Right lobe of liver (tissue), 6 donors: ENCODE results near the gene ARHGAP8. TPM values are rescaled to one million over a fixed set of nuclear protein-coding genes. Genes with fewer than 3 reads are reported as not detected.

Experiments used
- ATAC-seq, 4 donors: fragments of 200-7000 bp; cut with Tn5 transposase; one replicate each; pipeline ENCODE4 v1.9.1; 2020; ENCODE audit warnings: mild to moderate bottlenecking in 4 of 4, moderate library complexity in 4 of 4
- DNase-seq, 3 donors: peaks; one replicate each; pipeline ENCODE4 v3.0.0-alpha.2; 2020
- H3K27ac ChIP-seq, 3 donors: fragments of 200-600 bp; one replicate each; pipeline ENCODE4 v1.8.0; 2022
- H3K27me3 ChIP-seq, 2 donors: fragments of 200-600 bp; one replicate each; pipeline ENCODE4 v1.8.0; 2022
- H3K36me3 ChIP-seq, 4 donors: fragments of 200-600 bp; sonication (generic) in 1 of 4; one replicate each; pipeline versions ENCODE4 v1.5.1 to v1.8.0; 2017 to 2022; ENCODE audit warnings: control low read depth in 1 of 4
- H3K4me1 ChIP-seq, 4 donors: fragments of 200-600 bp; sonication (generic) in 1 of 4; one replicate each; pipeline versions ENCODE4 v1.5.1 to v1.8.0; 2017 to 2022; ENCODE audit warnings: control low read depth in 1 of 4
- H3K4me3 ChIP-seq, 3 donors: fragments of 200-600 bp; one replicate each; pipeline ENCODE4 v1.8.0; 2022
- H3K9me3 ChIP-seq, 4 donors: fragments of 200-600 bp; sonication (generic) in 1 of 4; one replicate each; pipeline versions ENCODE4 v1.5.1 to v1.8.0; 2017 to 2022; ENCODE audit warnings: control low read depth in 1 of 4
- CTCF ChIP-seq, 4 donors: fragments of 200-600 bp in 3 of 4; fragments of 450-650 bp in 1 of 4; IDR thresholded peaks; one replicate each; pipeline versions ENCODE4 v1.5.1 to v1.8.0; 2016 to 2022; ENCODE audit warnings: antibody characterized with exemption in 4 of 4, mild to moderate bottlenecking in 2 of 4
- POLR2A ChIP-seq: fragments of 450-650 bp; IDR thresholded peaks from one replicate; pipeline ENCODE4 v1.6.1; 2017; ENCODE audit warnings: antibody characterized with exemption, mild to moderate bottlenecking
- WGBS: methylation state at CpG from one replicate; pipeline ENCODE4 v1.1.6; 2018; ENCODE audit warnings: low coverage, low lambda C conversion rate; ENCODE audit not compliant: insufficient coverage; ENCODE audit errors: missing lambda C conversion rate; 5-methylcytosine and 5-hydroxymethylcytosine counted together
- intact Hi-C, 2 donors: fragments of 100-400 bp; cut with DNase I; formaldehyde crosslinking; loops; one replicate each; pipeline versions ENCODE4 v1.11.2 to v1.14.1; 2022
- total RNA-seq, 6 experiments: library from RNA; depleted of rRNA in 2 of 6; stranded (reverse); fragments of >200 nt in 2 of 6; fragmentation: NEBNext Ultra II Directional in 3 of 6; extraction: Animal tissue kit (Norgen Biotek cat#: 25700) in 3 of 6; gene quantifications; one replicate each; pipeline versions ENCODE4 v1.1.0 to v1.2.4, GENCODE V29; 2016 to 2023
- donor health status: DM: no; HTN: yes; CAD: no.
- donor health status: DM: no; HTN: no; CAD: no.
- donor health status: DM: no; HTN: no; CAD: no.
- donor health status: DM: no; HTN: yes; CAD: no.
- donor health status: DM: no; HTN: yes; CAD: no.

Gene ARHGAP8
- total RNA-seq, 6 experiments from 2014 or later, result 0.49 to 1.0 (median 0.61) TPM; not detected in 1

- Histone ChIP-seq H3K27ac (no peak overlapping the region), H3K4me3 (no peak overlapping the region), H3K27me3 (no peaks in the 10 kb centered on the region), H3K9me3 (no peaks in the 10 kb centered on the region), H3K4me1 (peaks cover 0 to 3% (median 0%) of the 10 kb centered on the region in 4 donors), H3K36me3 (peaks cover 0 to 11% (median 3%) of the 10 kb centered on the region in 4 donors)
- WGBS, result 76% methylated on average over 5 of the region's 14 CpGs
- intact Hi-C loops, result no loop called here
- ATAC-seq (no peak), DNase-seq (peak in 2 of 3 donors; percentile 19 to 45)
- TF ChIP-seq POLR2A (no peak), CTCF (IDR thresholded peaks at IDR 0.05) (no peak)
These were observed 22.4 kb upstream of the ARHGAP8 start for GRCh38 chr22:44730022-44730393.

GRCh38 chr22:44730490-44731356 lies 21.7 kb upstream of the ARHGAP8 start:
- H3K27ac ChIP-seq, result no peak overlapping the region
- peaks cover 0 to 11% (median 3%) of the 10 kb centered on the region in 4 donors for H3K36me3 ChIP-seq
- WGBS, result 73% methylated on average over 13 of the region's 19 CpGs
- H3K4me3 ChIP-seq, result no peak overlapping the region
- peaks cover 0 to 3% (median 0%) of the 10 kb centered on the region in 4 donors for H3K4me1 ChIP-seq
- DNase-seq, result peak in 2 of 3 donors; percentile 8 to 42
- TF ChIP-seq POLR2A (no peak), CTCF (IDR thresholded peaks at IDR 0.05) (no peak)
- H3K9me3 ChIP-seq, result no peaks in the 10 kb centered on the region
- no peak for ATAC-seq
- no peaks in the 10 kb centered on the region for H3K27me3 ChIP-seq
- intact Hi-C loops, result no loop called here

- intact Hi-C loops, result no loop called here
- TF ChIP-seq CTCF (IDR thresholded peaks at IDR 0.05), result no peak
- Histone ChIP-seq H3K36me3 (peaks cover 0 to 6% (median 2%) of the 10 kb centered on the region in 4 donors), H3K4me1 (peaks cover 0 to 3% (median 0%) of the 10 kb centered on the region in 4 donors), H3K9me3 (no peaks in the 10 kb centered on the region), H3K4me3 (no peak overlapping the region), H3K27me3 (no peaks in the 10 kb centered on the region), H3K27ac (no peak overlapping the region)
- ATAC-seq, result no peak
- peak; percentile 16 to 42 (median 39) for DNase-seq
- WGBS, result 40% methylated on average over 1 of the region's 7 CpGs
These were observed 20.9 kb upstream of the ARHGAP8 start for GRCh38 chr22:44731357-44731970.

- no peak for TF ChIP-seq CTCF (IDR thresholded peaks at IDR 0.05)
- no peak for TF ChIP-seq POLR2A
- WGBS, result 100% methylated on average over 2 of the region's 21 CpGs
- H3K27ac ChIP-seq, result no peak overlapping the region
- H3K27me3 ChIP-seq, result no peaks in the 10 kb centered on the region
- ATAC-seq, result no peak
- no peak overlapping the region for H3K4me3 ChIP-seq
- DNase-seq, result peak; percentile 17 to 42 (median 39)
- peaks cover 0 to 3% (median 0%) of the 10 kb centered on the region in 4 donors for H3K4me1 ChIP-seq
- peaks cover 0 to 6% (median 0%) of the 10 kb centered on the region in 4 donors for H3K36me3 ChIP-seq
- H3K9me3 ChIP-seq, result no peaks in the 10 kb centered on the region
- intact Hi-C loops, result no loop called here
These were observed 20.3 kb upstream of the ARHGAP8 start for GRCh38 chr22:44732017-44732561.
